OCI-LY7 (cell line): ENCODE measurements around the gene RIN2.

Source experiments
- CTCF ChIP-seq: fragments of 200-600 bp; sonication (generic); conservative IDR thresholded peaks from 2 replicates; pipeline ENCODE4 v1.5.1; 2014; ENCODE audit warnings: mild to moderate bottlenecking, antibody characterized with exemption, low read length, moderate library complexity, mixed read lengths
- EZH2phosphoT487 ChIP-seq: fragments of 200-600 bp; sonication (generic); IDR thresholded peaks from 2 replicates; pipeline ENCODE4 v1.6.1; 2018; ENCODE audit warnings: low read depth, borderline replicate concordance, mild to moderate bottlenecking, mixed run types, antibody characterized with exemption, low read length, moderate library complexity, mixed read lengths

- TF ChIP-seq CTCF = no peak
- no peak for TF ChIP-seq EZH2phosphoT487
Observed at GRCh38 chr20:19807191-19807945, 49.3 kb downstream of the RIN2 start.
